ENCODE results near the gene TAF7L. TPM values are rescaled to one million over a fixed set of nuclear protein-coding genes. Genes with fewer than 3 reads are reported as not detected.

The TAF7L gene
- total RNA-seq, 1 experiment from 2014 or later, result not detected

- DNase-seq (ENCODE audit: extremely low read depth, low read depth), result no peak
Observed at GRCh38 chrX:101223226-101223625, 67.9 kb downstream of the TAF7L start.

DNA sequence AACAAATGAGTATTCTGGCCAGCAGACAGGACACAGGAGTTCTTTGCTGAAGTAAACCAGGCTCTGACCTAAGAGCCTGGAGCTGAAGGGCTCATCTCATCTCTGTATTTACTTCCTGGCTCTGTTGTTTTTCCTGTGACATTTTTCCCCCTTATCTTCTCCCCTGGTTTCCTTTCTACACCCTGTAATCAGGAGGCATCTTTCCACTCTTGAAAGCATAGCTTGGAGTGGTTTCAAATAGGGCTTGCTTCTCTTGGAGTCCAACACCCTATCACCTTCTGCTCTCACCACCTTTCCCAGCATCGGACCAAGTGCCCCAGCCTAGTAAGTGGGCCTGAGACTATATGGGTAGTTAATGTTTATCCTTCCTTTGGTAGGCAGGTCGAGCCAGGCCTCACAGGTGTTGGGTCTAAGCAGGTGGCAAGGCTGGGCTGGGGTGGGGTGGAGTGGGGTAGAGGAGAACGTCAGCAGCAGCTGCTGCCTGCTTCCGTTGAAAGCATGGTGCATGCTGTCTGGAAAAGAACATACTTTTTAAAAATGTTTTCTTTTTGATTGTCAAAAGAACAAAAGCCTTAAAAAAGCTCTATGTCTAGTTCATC lies 70.4 kb downstream of the TAF7L start:
- DNase-seq (ENCODE audit: extremely low read depth, low read depth), result no peak

DNA sequence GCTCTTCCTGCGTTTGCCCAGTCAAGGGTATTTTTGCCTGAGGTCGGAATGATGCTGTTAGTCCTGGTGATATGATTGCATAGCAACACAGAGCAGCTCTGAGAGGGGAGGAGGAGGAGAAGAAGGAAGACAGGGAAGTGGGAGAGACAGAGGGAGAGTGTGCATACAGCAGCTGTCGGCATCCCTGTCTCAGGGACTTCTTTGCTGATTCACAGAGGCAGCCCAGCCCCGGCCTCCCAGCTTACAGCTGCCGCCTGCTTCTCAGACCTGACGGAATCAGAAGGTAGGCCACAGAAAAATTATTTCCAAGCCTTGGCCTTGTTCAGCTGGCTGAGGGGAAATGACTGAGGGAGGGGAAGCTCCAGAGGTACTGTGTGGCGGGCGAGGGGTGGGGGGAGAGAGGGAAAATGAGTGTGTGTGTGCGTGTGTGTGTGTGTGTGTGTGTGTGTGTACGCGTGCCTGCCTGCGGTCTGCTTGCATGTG lies 71.2 kb downstream of the TAF7L start:
- no peak for DNase-seq (ENCODE audit: extremely low read depth, low read depth)

DNA sequence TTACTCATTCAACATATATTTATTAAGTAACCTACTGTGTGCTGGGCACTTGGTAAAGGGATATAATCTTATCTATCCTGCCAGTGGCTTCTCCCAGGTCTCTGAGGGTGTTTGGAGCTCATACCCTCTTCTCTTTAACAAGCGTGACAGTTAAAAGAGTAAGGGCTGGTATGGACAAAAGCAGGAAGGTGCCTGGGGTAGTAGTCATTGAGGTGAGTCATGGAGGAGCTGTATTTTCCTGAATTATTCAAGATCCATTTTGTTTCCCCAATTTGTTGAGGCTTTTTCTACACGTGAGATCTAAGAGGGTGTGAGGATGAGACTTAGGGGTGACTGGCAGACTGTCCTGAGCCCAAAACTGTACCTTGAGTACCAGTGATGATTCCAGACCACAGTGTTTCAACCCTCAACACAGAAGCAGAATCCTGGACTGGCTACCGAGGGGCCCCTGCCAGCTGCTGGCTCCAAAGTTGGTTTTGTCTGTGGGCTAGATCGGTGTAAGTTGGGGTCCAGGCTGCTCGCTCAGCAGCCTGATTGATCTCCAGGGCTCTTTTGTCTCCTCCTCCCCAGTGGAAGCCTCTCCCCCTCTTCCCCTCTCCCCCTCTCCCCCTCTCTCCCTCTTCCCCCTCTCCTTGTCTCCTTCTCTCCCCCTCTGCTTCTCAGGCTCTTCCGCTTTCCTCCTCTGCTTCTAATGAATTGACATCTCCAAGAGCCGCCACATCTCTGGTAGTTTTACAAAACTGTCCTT lies 71.8 kb downstream of the TAF7L start, which contains the start of gene DRP2:
Gene DRP2 (plus strand): TSS at position 671 of the 748 bp plus-strand sequence. CDS start 11,862 bp downstream, outside the sequence.
- DNase-seq (ENCODE audit: extremely low read depth, low read depth), result no peak

Small RNAs within 50 kb of the gene (small RNA-seq; reads per million reads assigned to genes)
- 0 reads per million in 2 experiments for gene RNU6-934P

Other genes with a start within 250 kb of the TAF7L start
- 103 and 107 TPM in 2 replicates for gene TRMT2B, start 239.2 kb downstream of the TAF7L start, total RNA-seq (2014; rRNA removed; shearing (Covaris generic))
- 0.69 and 0.74 TPM in 2 replicates for gene TMEM35A, start 212.5 kb downstream of the TAF7L start, total RNA-seq (2014; rRNA removed; shearing (Covaris generic))
- gene CENPI, start 193.1 kb downstream of the TAF7L start, total RNA-seq (2014; rRNA removed; shearing (Covaris generic)), result 26.5 and 26.9 TPM in 2 replicates
- gene DRP2, start 71.5 kb downstream of the TAF7L start, total RNA-seq (2014; rRNA removed; shearing (Covaris generic)), result 0.35 and 0.40 TPM in 2 replicates
- gene TIMM8A, start 57.4 kb upstream of the TAF7L start, total RNA-seq (2014; rRNA removed; shearing (Covaris generic)), result 11.8 and 13.8 TPM in 2 replicates
- 0.05 TPM in 1 of 2 replicates, not detected in the other for gene BTK, start 94.9 kb upstream of the TAF7L start, total RNA-seq (2014; rRNA removed; shearing (Covaris generic))
- 4,212 and 4,289 TPM in 2 replicates for gene RPL36A, start 99.7 kb upstream of the TAF7L start, total RNA-seq (2014; rRNA removed; shearing (Covaris generic))
- 234 and 237 TPM in 2 replicates for gene GLA, start 116.6 kb upstream of the TAF7L start, total RNA-seq (2014; rRNA removed; shearing (Covaris generic))
- 65.7 and 84.2 TPM in 2 replicates for gene HNRNPH2, start 116.9 kb upstream of the TAF7L start, total RNA-seq (2014; rRNA removed; shearing (Covaris generic))
- 0.10 TPM in 1 of 2 replicates, not detected in the other for gene ARMCX4, start 194.1 kb upstream of the TAF7L start, total RNA-seq (2014; rRNA removed; shearing (Covaris generic))